CD4-positive, alpha-beta memory T cell (primary cell): ENCODE results near the gene SEL1L3. TPM values are rescaled to one million over a fixed set of nuclear protein-coding genes. Genes with fewer than 3 reads are reported as not detected.

Source experiments
- CTCF ChIA-PET: fragments of 350-600 bp; sonication (Branson Sonifier 250); formaldehyde crosslinking; loops from one replicate; lab custom pipeline; 2021; ENCODE audit warnings: inconsistent platforms; ENCODE audit not compliant: partially characterized antibody; lab: Charles Lee
- POLR2A ChIA-PET: fragments of 350-600 bp; sonication (Branson Sonifier 250); formaldehyde crosslinking; loops from one replicate; lab custom pipeline; 2021; ENCODE audit not compliant: partially characterized antibody; lab: Charles Lee
- DNase-seq, 5 donors: peaks; one replicate each; pipeline versions ENCODE4 v3.0.0 to v3.0.0-alpha.2; 2020 to 2022; ENCODE audit warnings: mixed read lengths in 1 of 5
- H3K27ac ChIP-seq: one replicate; pipeline ENCODE4 v1.7.0; 2013; ENCODE audit warnings: low read depth, low read length
- H3K27me3 ChIP-seq: 2 replicates; pipeline ENCODE4 v1.7.0; 2013; ENCODE audit warnings: mild to moderate bottlenecking, low read length, moderate library complexity; ENCODE audit not compliant: insufficient read depth
- H3K36me3 ChIP-seq: 2 replicates; pipeline ENCODE4 v1.7.0; 2013; ENCODE audit warnings: mild to moderate bottlenecking, low read length, moderate library complexity; ENCODE audit not compliant: insufficient read depth
- H3K4me1 ChIP-seq: 2 replicates; pipeline ENCODE4 v1.7.0; 2013; ENCODE audit warnings: mild to moderate bottlenecking, low read length, moderate library complexity; ENCODE audit not compliant: insufficient read depth
- H3K4me3 ChIP-seq, 2 donors: one replicate each; pipeline ENCODE4 v1.7.0; 2013; ENCODE audit warnings: low read length in 2 of 2, mild to moderate bottlenecking in 1 of 2
- H3K9me3 ChIP-seq, 2 donors: one replicate each; pipeline ENCODE4 v1.7.0; 2013; ENCODE audit warnings: low read length in 2 of 2, control low read depth in 1 of 2; ENCODE audit not compliant: control insufficient read depth in 1 of 2
- H3K27ac Mint-ChIP-seq, 7 donors: one replicate each; pipeline ENCODE4 v1.8.0; 2020 to 2021; ENCODE audit warnings: mixed read lengths in 7 of 7, mild to moderate bottlenecking in 6 of 7, inconsistent platforms in 3 of 7, moderate library complexity in 3 of 7
- H3K27me3 Mint-ChIP-seq, 2 donors: one replicate each; pipeline ENCODE4 v1.8.0; 2020 to 2021; ENCODE audit warnings: mixed read lengths in 2 of 2
- H3K36me3 Mint-ChIP-seq, 2 donors: one replicate each; pipeline ENCODE4 v1.8.0; 2020 to 2021; ENCODE audit warnings: mixed read lengths in 2 of 2, inconsistent platforms in 1 of 2, mild to moderate bottlenecking in 1 of 2
- H3K4me1 Mint-ChIP-seq, 4 donors: one replicate each; pipeline ENCODE4 v1.8.0; 2020 to 2021; ENCODE audit warnings: mixed read lengths in 4 of 4, mild to moderate bottlenecking in 1 of 4
- H3K4me3 Mint-ChIP-seq, 8 donors: one replicate each; pipeline ENCODE4 v1.8.0; 2020 to 2021; ENCODE audit warnings: mixed read lengths in 8 of 8, mild to moderate bottlenecking in 7 of 8, moderate library complexity in 6 of 8, inconsistent platforms in 3 of 8
- H3K9me3 Mint-ChIP-seq, 8 donors: one replicate each; pipeline ENCODE4 v1.8.0; 2020 to 2021; ENCODE audit warnings: mixed read lengths in 8 of 8, mild to moderate bottlenecking in 5 of 8, inconsistent platforms in 3 of 8, moderate library complexity in 1 of 8
- intact Hi-C: fragments of 100-400 bp; cut with micrococcal nuclease; formaldehyde crosslinking; loops from one replicate; pipeline ENCODE4 v1.15.1; 2023
- polyA plus RNA-seq, 2 donors: library from polyadenylated mRNA; unstranded; fragments of 300-500 nt; fragmentation: Illumina TruSeq; gene quantifications; one replicate each; pipeline ENCODE4 v1.2.3, GENCODE V29; 2021
- total RNA-seq, 2 experiments: library from RNA; stranded (reverse); gene quantifications; one replicate each; pipeline ENCODE4 v1.2.3, GENCODE V29; 2021

The SEL1L3 gene
- total and polyA plus RNA-seq, 4 experiments from 2014 or later: 61.3 to 68.8 (median 62.9) TPM

- H3K4me1 ChIP-seq: no peaks in the 10 kb centered on the region
- ChIA-PET POLR2A (no interaction called here), CTCF (no interaction called here)
- H3K4me1 Mint-ChIP-seq: peaks cover 0 to 4% (median 0%) of the 10 kb centered on the region in 4 donors
- peaks cover 0 to 3% of the 10 kb centered on the region in 2 donors for H3K36me3 Mint-ChIP-seq
- H3K9me3 ChIP-seq: no peaks in the 10 kb centered on the region
- no peaks in the 10 kb centered on the region for H3K27me3 Mint-ChIP-seq
- no peak overlapping the region for H3K27ac ChIP-seq
- DNase-seq: no peak
- H3K27ac Mint-ChIP-seq: no peak overlapping the region
- H3K4me3 ChIP-seq: no peak overlapping the region
- intact Hi-C loops: no loop called here
- H3K9me3 Mint-ChIP-seq: no peaks in the 10 kb centered on the region
- no peak overlapping the region for H3K4me3 Mint-ChIP-seq
- no peaks in the 10 kb centered on the region for H3K36me3 ChIP-seq
- H3K27me3 ChIP-seq: no peaks in the 10 kb centered on the region
Measured at GRCh38 chr4:25889589-25890503, 27.1 kb upstream of the SEL1L3 start.

GRCh38 chr4:25888781-25889180 lies 26.0 kb upstream of the SEL1L3 start:
- no peaks in the 10 kb centered on the region for H3K9me3 ChIP-seq
- no peaks in the 10 kb centered on the region for H3K4me1 ChIP-seq
- DNase-seq: no peak
- no peak overlapping the region for H3K4me3 ChIP-seq
- Mint-ChIP-seq H3K4me1 (peaks cover 0 to 4% (median 0%) of the 10 kb centered on the region in 4 donors), H3K27ac (no peak overlapping the region), H3K9me3 (no peaks in the 10 kb centered on the region), H3K4me3 (no peak overlapping the region), H3K36me3 (peaks cover 0 to 3% of the 10 kb centered on the region in 2 donors), H3K27me3 (no peaks in the 10 kb centered on the region)
- ChIA-PET POLR2A (no interaction called here), CTCF (interaction anchor here (0.7 kb wide), 1 partner anchor 60 kb away, joined by 3 read pairs; no protein-coding TSS in a partner anchor)
- H3K27ac ChIP-seq: no peak overlapping the region
- no peaks in the 10 kb centered on the region for H3K36me3 ChIP-seq
- no peaks in the 10 kb centered on the region for H3K27me3 ChIP-seq
- intact Hi-C loops: no loop called here

GRCh38 chr4:25884031-25884782 lies 21.4 kb upstream of the SEL1L3 start:
- no peak for DNase-seq
- peaks cover 0 to 2% (median 0%) of the 10 kb centered on the region in 8 donors for H3K9me3 Mint-ChIP-seq
- intact Hi-C loops: no loop called here
- H3K27ac Mint-ChIP-seq: no peak overlapping the region
- peaks cover 0 to 6% of the 10 kb centered on the region in 2 donors for H3K27me3 Mint-ChIP-seq
- Histone ChIP-seq H3K36me3 (no peaks in the 10 kb centered on the region), H3K9me3 (no peaks in the 10 kb centered on the region), H3K27ac (no peak overlapping the region), H3K27me3 (no peaks in the 10 kb centered on the region), H3K4me3 (no peak overlapping the region), H3K4me1 (no peaks in the 10 kb centered on the region)
- ChIA-PET POLR2A (no interaction called here), CTCF (no interaction called here)
- H3K4me1 Mint-ChIP-seq: peaks cover 0 to 4% (median 0%) of the 10 kb centered on the region in 4 donors
- no peaks in the 10 kb centered on the region for H3K36me3 Mint-ChIP-seq
- H3K4me3 Mint-ChIP-seq: no peak overlapping the region

- CTCF ChIA-PET: no interaction called here
Measured at GRCh38 chr4:25883565-25883964, 20.8 kb upstream of the SEL1L3 start.

GRCh38 chr4:25882226-25882625 lies 19.4 kb upstream of the SEL1L3 start:
- Mint-ChIP-seq H3K9me3 (peaks cover 0 to 2% (median 0%) of the 10 kb centered on the region in 8 donors), H3K4me3 (no peak overlapping the region), H3K36me3 (no peaks in the 10 kb centered on the region), H3K27me3 (peaks cover 0 to 6% of the 10 kb centered on the region in 2 donors), H3K4me1 (no peaks in the 10 kb centered on the region), H3K27ac (peak overlapping the region in 1 of 7 donors; percentile 70)
- Histone ChIP-seq H3K4me1 (no peaks in the 10 kb centered on the region), H3K27ac (no peak overlapping the region), H3K36me3 (no peaks in the 10 kb centered on the region), H3K9me3 (no peaks in the 10 kb centered on the region), H3K4me3 (no peak overlapping the region), H3K27me3 (no peaks in the 10 kb centered on the region)
- no peak for DNase-seq
- intact Hi-C loops: no loop called here
- POLR2A ChIA-PET: no interaction called here
- CTCF ChIA-PET: no interaction called here

More at GRCh38 chr4:25883565-25883964, 20.8 kb upstream of the SEL1L3 start:
- no peak overlapping the region for H3K4me3 ChIP-seq
- H3K27me3 ChIP-seq: no peaks in the 10 kb centered on the region
- DNase-seq: no peak
- no peak overlapping the region for H3K27ac ChIP-seq
- H3K9me3 ChIP-seq: no peaks in the 10 kb centered on the region
- Mint-ChIP-seq H3K4me1 (peaks cover 0 to under 1% (median 0%) of the 10 kb centered on the region in 4 donors), H3K9me3 (peaks cover 0 to 2% (median 0%) of the 10 kb centered on the region in 8 donors), H3K27me3 (peaks cover 0 to 6% of the 10 kb centered on the region in 2 donors), H3K27ac (no peak overlapping the region), H3K4me3 (no peak overlapping the region), H3K36me3 (no peaks in the 10 kb centered on the region)
- H3K36me3 ChIP-seq: no peaks in the 10 kb centered on the region
- intact Hi-C loops: no loop called here
- POLR2A ChIA-PET: no interaction called here
- no peaks in the 10 kb centered on the region for H3K4me1 ChIP-seq

- Mint-ChIP-seq H3K27ac (no peak overlapping the region), H3K36me3 (no peaks in the 10 kb centered on the region), H3K27me3 (peaks cover 0 to 6% of the 10 kb centered on the region in 2 donors), H3K4me3 (no peak overlapping the region), H3K9me3 (peaks cover 0 to 2% (median 0%) of the 10 kb centered on the region in 8 donors), H3K4me1 (no peaks in the 10 kb centered on the region)
- ChIA-PET CTCF (no interaction called here), POLR2A (no interaction called here)
- H3K36me3 ChIP-seq: no peaks in the 10 kb centered on the region
- intact Hi-C loops: no loop called here
- H3K27ac ChIP-seq: no peak overlapping the region
- no peaks in the 10 kb centered on the region for H3K4me1 ChIP-seq
- H3K4me3 ChIP-seq: no peak overlapping the region
- H3K9me3 ChIP-seq: no peaks in the 10 kb centered on the region
- DNase-seq: no peak
- no peaks in the 10 kb centered on the region for H3K27me3 ChIP-seq
Measured at GRCh38 chr4:25881193-25881592, 18.4 kb upstream of the SEL1L3 start.

- H3K4me1 Mint-ChIP-seq: no peaks in the 10 kb centered on the region
- no peaks in the 10 kb centered on the region for H3K36me3 Mint-ChIP-seq
- intact Hi-C loops: no loop called here
- Histone ChIP-seq H3K9me3 (no peaks in the 10 kb centered on the region), H3K27ac (no peak overlapping the region), H3K36me3 (no peaks in the 10 kb centered on the region), H3K27me3 (no peaks in the 10 kb centered on the region), H3K4me3 (no peak overlapping the region), H3K4me1 (no peaks in the 10 kb centered on the region)
- peaks cover 0 to 2% (median 0%) of the 10 kb centered on the region in 8 donors for H3K9me3 Mint-ChIP-seq
- ChIA-PET CTCF (no interaction called here), POLR2A (no interaction called here)
- DNase-seq: no peak
- H3K4me3 Mint-ChIP-seq: no peak overlapping the region
- H3K27ac Mint-ChIP-seq: no peak overlapping the region
- H3K27me3 Mint-ChIP-seq: peaks cover 0 to 6% of the 10 kb centered on the region in 2 donors
Measured at GRCh38 chr4:25879991-25880651, 17.3 kb upstream of the SEL1L3 start.
